GM12878 (cell line): ENCODE results near the gene DNAJC15. TPM values are rescaled to one million over a fixed set of nuclear protein-coding genes. Genes with fewer than 3 reads are reported as not detected.

Experiments
- BMI1 ChIP-seq: fragments of 450-650 bp; IDR thresholded peaks from 2 replicates; pipeline ENCODE4 v1.6.1; 2016; ENCODE audit warnings: mild to moderate bottlenecking, moderate library complexity, borderline replicate concordance
- DPF2 ChIP-seq: fragments of 450-650 bp; IDR thresholded peaks from 2 replicates; pipeline ENCODE4 v1.6.1; 2017; ENCODE audit warnings: mild to moderate bottlenecking
- MXI1 ChIP-seq: fragments of 150-350 bp; IDR thresholded peaks from 2 replicates; pipeline ENCODE4 v1.6.1; 2011; ENCODE audit warnings: low read depth, mild to moderate bottlenecking, inconsistent platforms, low read length, improper control_type of control experiment
- PML ChIP-seq: IDR thresholded peaks from 2 replicates; pipeline ENCODE4 v1.6.1; 2012; ENCODE audit warnings: low read length, inconsistent platforms
- ZZZ3 ChIP-seq: IDR thresholded peaks from 2 replicates; pipeline ENCODE4 v1.6.1; 2011; ENCODE audit warnings: low read depth; ENCODE audit not compliant: control insufficient read depth, insufficient read length
- polyA plus RNA-seq, 11 experiments: library from polyadenylated mRNA; depleted of rRNA in 4 of 11; unstranded in 6 of 11; stranded (reverse) in 5 of 11; fragments of >200 nt; fragmentation: Nextera tagmentation in 4 of 11; fragmentation: Illumina TruSeq in 1 of 11; extraction: Ambion mirVana in 4 of 11; extraction: Trizol in 1 of 11; gene quantifications; 1 replicate in 1 of 11; 2 replicates in 10 of 11; pipeline versions ENCODE4 v1.2.1 to v1.2.3, GENCODE V29; 2011 to 2016; ENCODE audit warnings: inconsistent platforms in 2 of 11, missing spikeins in 2 of 11, low read depth in 1 of 11
- total RNA-seq, 4 experiments: library from RNA; depleted of rRNA in 3 of 4; stranded (reverse); fragments of >200 nt in 3 of 4; fragmentation: Illumina TruSeq in 1 of 4; extraction: Trizol in 1 of 4; gene quantifications; 2 replicates each; pipeline versions ENCODE4 v1.2.1 to v1.2.3, GENCODE V29; 2013 to 2021
- TF ChIP-seq, protein P1 (sequence below): fragments of 450-650 bp; conservative IDR thresholded peaks from 2 replicates; pipeline ENCODE4 v1.6.1; 2017; ENCODE audit warnings: mild to moderate bottlenecking, moderate library complexity
- TF ChIP-seq, protein P2 (sequence below): fragments of 450-650 bp; IDR thresholded peaks from 2 replicates; pipeline ENCODE4 v1.6.1; 2017; ENCODE audit warnings: antibody characterized with exemption, mild to moderate bottlenecking, moderate library complexity
- TF ChIP-seq, protein P3 (sequence below): fragments of 450-650 bp; IDR thresholded peaks from 2 replicates; pipeline ENCODE4 v1.6.1; 2016; ENCODE audit warnings: mild to moderate bottlenecking

The DNAJC15 gene
- total and polyA plus RNA-seq, 10 of the 15 experiments (the other 5 are each of a cell fraction or from before 2014, with no cell fraction given), result 13.1 to 104 (median 54.4) TPM

DNA sequence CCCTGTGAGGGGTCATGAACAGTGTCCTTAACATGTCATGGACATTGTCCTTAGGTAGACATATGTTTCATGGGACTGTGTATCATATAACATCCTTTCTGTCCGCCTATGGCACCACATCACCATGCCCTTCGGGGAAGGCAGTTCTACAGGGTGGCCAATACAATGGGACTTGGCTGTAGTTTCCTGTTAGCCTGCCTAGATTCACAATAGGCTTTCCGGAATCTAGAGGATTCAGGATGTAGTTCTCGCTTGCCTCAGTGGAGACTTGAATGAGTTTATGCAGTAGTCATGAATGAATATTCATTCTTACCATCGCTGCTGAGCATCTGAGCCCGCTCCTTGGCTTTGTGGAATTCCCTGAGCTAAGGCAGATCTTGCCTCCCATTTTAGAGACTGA is 100.5 kb downstream of the DNAJC15 start (continued):
- TF ChIP-seq, protein P1, sequence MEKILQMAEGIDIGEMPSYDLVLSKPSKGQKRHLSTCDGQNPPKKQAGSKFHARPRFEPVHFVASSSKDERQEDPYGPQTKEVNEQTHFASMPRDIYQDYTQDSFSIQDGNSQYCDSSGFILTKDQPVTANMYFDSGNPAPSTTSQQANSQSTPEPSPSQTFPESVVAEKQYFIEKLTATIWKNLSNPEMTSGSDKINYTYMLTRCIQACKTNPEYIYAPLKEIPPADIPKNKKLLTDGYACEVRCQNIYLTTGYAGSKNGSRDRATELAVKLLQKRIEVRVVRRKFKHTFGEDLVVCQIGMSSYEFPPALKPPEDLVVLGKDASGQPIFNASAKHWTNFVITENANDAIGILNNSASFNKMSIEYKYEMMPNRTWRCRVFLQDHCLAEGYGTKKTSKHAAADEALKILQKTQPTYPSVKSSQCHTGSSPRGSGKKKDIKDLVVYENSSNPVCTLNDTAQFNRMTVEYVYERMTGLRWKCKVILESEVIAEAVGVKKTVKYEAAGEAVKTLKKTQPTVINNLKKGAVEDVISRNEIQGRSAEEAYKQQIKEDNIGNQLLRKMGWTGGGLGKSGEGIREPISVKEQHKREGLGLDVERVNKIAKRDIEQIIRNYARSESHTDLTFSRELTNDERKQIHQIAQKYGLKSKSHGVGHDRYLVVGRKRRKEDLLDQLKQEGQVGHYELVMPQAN, result no peak
- TF ChIP-seq DPF2 (no peak), PML (no peak), MXI1 (no peak), ZZZ3 (no peak), BMI1 (no peak)
- TF ChIP-seq, protein P2, sequence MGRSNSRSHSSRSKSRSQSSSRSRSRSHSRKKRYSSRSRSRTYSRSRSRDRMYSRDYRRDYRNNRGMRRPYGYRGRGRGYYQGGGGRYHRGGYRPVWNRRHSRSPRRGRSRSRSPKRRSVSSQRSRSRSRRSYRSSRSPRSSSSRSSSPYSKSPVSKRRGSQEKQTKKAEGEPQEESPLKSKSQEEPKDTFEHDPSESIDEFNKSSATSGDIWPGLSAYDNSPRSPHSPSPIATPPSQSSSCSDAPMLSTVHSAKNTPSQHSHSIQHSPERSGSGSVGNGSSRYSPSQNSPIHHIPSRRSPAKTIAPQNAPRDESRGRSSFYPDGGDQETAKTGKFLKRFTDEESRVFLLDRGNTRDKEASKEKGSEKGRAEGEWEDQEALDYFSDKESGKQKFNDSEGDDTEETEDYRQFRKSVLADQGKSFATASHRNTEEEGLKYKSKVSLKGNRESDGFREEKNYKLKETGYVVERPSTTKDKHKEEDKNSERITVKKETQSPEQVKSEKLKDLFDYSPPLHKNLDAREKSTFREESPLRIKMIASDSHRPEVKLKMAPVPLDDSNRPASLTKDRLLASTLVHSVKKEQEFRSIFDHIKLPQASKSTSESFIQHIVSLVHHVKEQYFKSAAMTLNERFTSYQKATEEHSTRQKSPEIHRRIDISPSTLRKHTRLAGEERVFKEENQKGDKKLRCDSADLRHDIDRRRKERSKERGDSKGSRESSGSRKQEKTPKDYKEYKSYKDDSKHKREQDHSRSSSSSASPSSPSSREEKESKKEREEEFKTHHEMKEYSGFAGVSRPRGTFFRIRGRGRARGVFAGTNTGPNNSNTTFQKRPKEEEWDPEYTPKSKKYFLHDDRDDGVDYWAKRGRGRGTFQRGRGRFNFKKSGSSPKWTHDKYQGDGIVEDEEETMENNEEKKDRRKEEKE, result no peak
- TF ChIP-seq, protein P3, sequence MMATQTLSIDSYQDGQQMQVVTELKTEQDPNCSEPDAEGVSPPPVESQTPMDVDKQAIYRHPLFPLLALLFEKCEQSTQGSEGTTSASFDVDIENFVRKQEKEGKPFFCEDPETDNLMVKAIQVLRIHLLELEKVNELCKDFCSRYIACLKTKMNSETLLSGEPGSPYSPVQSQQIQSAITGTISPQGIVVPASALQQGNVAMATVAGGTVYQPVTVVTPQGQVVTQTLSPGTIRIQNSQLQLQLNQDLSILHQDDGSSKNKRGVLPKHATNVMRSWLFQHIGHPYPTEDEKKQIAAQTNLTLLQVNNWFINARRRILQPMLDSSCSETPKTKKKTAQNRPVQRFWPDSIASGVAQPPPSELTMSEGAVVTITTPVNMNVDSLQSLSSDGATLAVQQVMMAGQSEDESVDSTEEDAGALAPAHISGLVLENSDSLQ, result no peak
